Smooth muscle cell (in vitro differentiated cells): Measurements from ENCODE around the gene METTL6. TPM values are rescaled to one million over a fixed set of nuclear protein-coding genes. Genes with fewer than 3 reads are reported as not detected.
"Not testable (repeated sequence)": the region's sequence is repeated elsewhere in the genome, so short reads cannot be mapped to it uniquely, and the experiment has no call there.

Experiments
- DNase-seq: peaks from one replicate; lab custom pipeline; 2025; ENCODE audit not compliant: unreplicated experiment; lab: John Stamatoyannopoulos, UW
- H2AFZ ChIP-seq: fragments of 200-600 bp; sonication (generic); 2 replicates; pipeline ENCODE4 v1.6.0; 2016; ENCODE audit warnings: antibody characterized with exemption, low read depth, mild to moderate bottlenecking
- H3F3A ChIP-seq: fragments of 200-600 bp; sonication (generic); 2 replicates; pipeline ENCODE4 v1.6.0; 2017; ENCODE audit warnings: antibody characterized with exemption, low read depth
- H3K27ac ChIP-seq: fragments of 200-600 bp; sonication (generic); 2 replicates; pipeline ENCODE4 v1.5.1; 2016; ENCODE audit warnings: low read depth, mild to moderate bottlenecking
- H3K27me3 ChIP-seq: fragments of 200-600 bp; sonication (generic); 2 replicates; pipeline ENCODE4 v1.6.1; 2016; ENCODE audit warnings: low read depth, mild to moderate bottlenecking
- H3K36me3 ChIP-seq: fragments of 200-600 bp; sonication (generic); 2 replicates; pipeline ENCODE4 v1.5.1; 2016; ENCODE audit warnings: low read depth
- H3K4me1 ChIP-seq: fragments of 200-600 bp; sonication (generic); 2 replicates; pipeline ENCODE4 v1.5.1; 2016; ENCODE audit warnings: low read depth
- H3K4me2 ChIP-seq: fragments of 200-600 bp; sonication (generic); 2 replicates; pipeline ENCODE4 v1.6.0; 2016; ENCODE audit warnings: mild to moderate bottlenecking
- H3K4me3 ChIP-seq: fragments of 200-600 bp; sonication (generic); 2 replicates; pipeline ENCODE4 v1.5.1; 2016; ENCODE audit warnings: mild to moderate bottlenecking
- H3K79me2 ChIP-seq: fragments of 200-600 bp; sonication (generic); 2 replicates; pipeline ENCODE4 v1.6.0; 2016; ENCODE audit warnings: low read depth, mild to moderate bottlenecking
- H3K9ac ChIP-seq: fragments of 200-600 bp; sonication (generic); 2 replicates; pipeline ENCODE4 v1.6.0; 2016; ENCODE audit warnings: low read depth
- H3K9me3 ChIP-seq: fragments of 200-600 bp; sonication (generic); replicated peaks from 2 replicates; pipeline ENCODE4 v1.5.1; 2016; ENCODE audit warnings: low read depth
- H4K20me1 ChIP-seq: fragments of 200-600 bp; sonication (generic); 2 replicates; pipeline ENCODE4 v1.6.0; 2016; ENCODE audit warnings: low read depth
- CTCF ChIP-seq: fragments of 200-600 bp; sonication (generic); IDR thresholded peaks from 2 replicates; pipeline ENCODE4 v1.5.1; 2017; ENCODE audit warnings: borderline replicate concordance, mild to moderate bottlenecking, antibody characterized with exemption; ENCODE audit not compliant: insufficient read depth, poor library complexity, severe bottlenecking
- WGBS: methylation state at CpG from one replicate; pipeline ENCODE4 v1.1.7; 2016; ENCODE audit warnings: low lambda C conversion rate; 5-methylcytosine and 5-hydroxymethylcytosine counted together
- polyA plus RNA-seq: library from polyadenylated mRNA; unstranded; fragments of >200 nt; fragmentation: Nextera tagmentation; extraction: Ambion mirVana; gene quantifications from 2 replicates; pipeline ENCODE4 v1.2.1, GENCODE V29; 2016
- total RNA-seq: library from RNA; depleted of rRNA; stranded (reverse); fragments of >200 nt; gene quantifications from 2 replicates; pipeline ENCODE4 v1.2.3, GENCODE V29; 2014

The METTL6 gene
- total and polyA plus RNA-seq, 2 experiments from 2014 or later = 16.0 to 37.3 TPM

DNA sequence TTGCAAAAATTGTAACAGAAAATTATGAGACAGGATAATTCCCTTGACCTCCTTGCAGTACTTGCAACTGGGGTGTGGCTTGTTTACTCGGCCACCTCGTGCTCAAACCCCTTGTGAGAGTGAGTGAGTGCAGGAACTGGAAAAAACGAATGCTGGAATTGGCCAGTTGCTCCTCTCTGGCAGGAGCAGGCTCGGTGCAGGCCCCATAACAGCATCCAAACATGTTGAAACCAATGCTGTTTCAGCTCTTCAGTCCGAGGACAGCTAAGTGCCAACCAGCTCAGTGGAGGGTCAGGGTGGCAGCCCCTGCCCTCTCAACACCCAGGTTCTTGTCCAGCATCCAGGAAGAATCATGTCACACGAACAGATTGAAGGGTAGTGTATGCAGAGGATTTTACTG is 36.9 kb downstream of the METTL6 start:
- no peaks in the 10 kb centered on the region for H3K9me3 ChIP-seq
- H3K4me3 ChIP-seq = no peak overlapping the region
- no peak overlapping the region for H3K4me2 ChIP-seq
- H3K79me2 ChIP-seq = no peaks in the 10 kb centered on the region
- H3K27me3 ChIP-seq = no peaks in the 10 kb centered on the region
- no peak for DNase-seq
- TF ChIP-seq CTCF = no peak
- H3K27ac ChIP-seq = no peak overlapping the region
- H4K20me1 ChIP-seq = no peaks in the 10 kb centered on the region
- no peak overlapping the region for H3K9ac ChIP-seq
- H3F3A ChIP-seq = no peaks in the 10 kb centered on the region
- no peaks in the 10 kb centered on the region for H3K36me3 ChIP-seq
- WGBS = 76% methylated on average over 6 of the region's 6 CpGs
- H3K4me1 ChIP-seq = no peaks in the 10 kb centered on the region
- H2AFZ ChIP-seq = no peak overlapping the region

DNA sequence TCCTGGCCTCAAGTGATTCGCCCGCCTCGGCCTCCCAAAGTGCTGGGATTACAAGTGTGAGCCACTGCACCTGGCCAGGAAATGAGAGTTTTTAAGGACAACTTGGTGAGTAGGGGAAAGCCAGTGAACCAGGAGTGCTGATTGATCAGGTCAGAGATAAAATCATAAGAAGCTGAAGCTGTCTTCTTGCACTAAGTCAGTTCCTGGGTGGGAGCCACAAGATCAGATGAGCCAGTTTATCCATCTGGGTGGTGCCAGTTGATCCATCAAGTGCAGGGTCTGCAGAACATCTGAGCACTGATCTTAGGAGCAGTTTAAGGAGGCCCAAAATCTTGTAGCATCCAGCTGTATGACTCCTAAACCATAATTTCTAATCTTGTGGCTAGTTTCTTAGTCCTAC is 39.0 kb downstream of the METTL6 start:
- H2AFZ ChIP-seq = not testable (repeated sequence)

GRCh38 chr3:15387735-15388134 is 39.6 kb downstream of the METTL6 start:
- H3K4me2 ChIP-seq = no peak overlapping the region
- no peaks in the 10 kb centered on the region for H4K20me1 ChIP-seq

More for the DNA sequence above, 39.0 kb downstream of the METTL6 start:
- H3K9ac ChIP-seq, H3K4me3 ChIP-seq, H3K4me2 ChIP-seq, H4K20me1 ChIP-seq, H3K36me3 ChIP-seq, H3K9me3 ChIP-seq, H3K27me3 ChIP-seq, H3K4me1 ChIP-seq, DNase-seq, H3F3A ChIP-seq, H3K27ac ChIP-seq, H3K79me2 ChIP-seq: not testable (repeated sequence)
- 88% methylated on average over 3 of the region's 3 CpGs for WGBS

DNA sequence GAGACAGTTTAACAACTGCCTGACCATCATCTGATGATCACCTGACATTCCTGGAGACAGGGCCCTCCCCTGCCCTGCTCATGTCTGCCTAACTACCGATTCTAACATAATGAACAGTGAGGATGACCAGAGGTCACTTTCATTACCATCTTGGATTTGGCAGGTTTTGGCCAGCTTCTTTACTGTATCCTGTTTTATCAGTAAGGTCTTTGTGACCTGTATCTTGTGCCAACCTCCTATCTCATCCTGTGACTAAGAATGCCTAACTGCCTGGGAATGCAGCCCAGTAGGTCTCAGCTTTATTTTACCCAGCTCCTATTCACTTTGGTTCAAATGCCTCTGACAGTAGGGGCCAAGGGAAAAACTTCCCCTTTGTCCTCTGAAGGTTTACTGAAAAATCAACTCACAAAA is 40.2 kb downstream of the METTL6 start:
- no peaks in the 10 kb centered on the region for H3K9me3 ChIP-seq
- no peaks in the 10 kb centered on the region for H3K4me1 ChIP-seq
- H3K27me3 ChIP-seq = no peaks in the 10 kb centered on the region
- H3K36me3 ChIP-seq = no peaks in the 10 kb centered on the region
- H3K4me3 ChIP-seq = no peak overlapping the region
- WGBS = 91% methylated on average over 1 of the region's 1 CpG
- H3F3A ChIP-seq = no peaks in the 10 kb centered on the region
- no peak for DNase-seq
- H3K27ac ChIP-seq = no peak overlapping the region
- H2AFZ ChIP-seq = no peak overlapping the region
- H3K79me2 ChIP-seq = no peaks in the 10 kb centered on the region
- H3K9ac ChIP-seq = no peak overlapping the region
- H3K4me2 ChIP-seq = no peak overlapping the region
- H4K20me1 ChIP-seq = no peaks in the 10 kb centered on the region
- TF ChIP-seq CTCF = no peak

More at GRCh38 chr3:15387735-15388134, 39.6 kb downstream of the METTL6 start:
- Histone ChIP-seq H3K36me3 (no peaks in the 10 kb centered on the region), H3F3A (no peaks in the 10 kb centered on the region), H3K9ac (no peak overlapping the region), H3K27ac (no peak overlapping the region), H3K9me3 (no peaks in the 10 kb centered on the region), H2AFZ (no peak overlapping the region), H3K4me1 (no peaks in the 10 kb centered on the region), H3K79me2 (no peaks in the 10 kb centered on the region), H3K4me3 (no peak overlapping the region), H3K27me3 (no peaks in the 10 kb centered on the region)
- DNase-seq = no peak
- 91% methylated on average over 3 of the region's 3 CpGs for WGBS
- no peak for TF ChIP-seq CTCF

- not testable (repeated sequence) for H3K27ac ChIP-seq, H2AFZ ChIP-seq, H3K9me3 ChIP-seq, H3K27me3 ChIP-seq, H3F3A ChIP-seq, H3K4me1 ChIP-seq, H4K20me1 ChIP-seq, H3K4me2 ChIP-seq, H3K4me3 ChIP-seq, DNase-seq, H3K36me3 ChIP-seq, H3K79me2 ChIP-seq, H3K9ac ChIP-seq
- 96% methylated on average over 5 of the region's 5 CpGs for WGBS
Measured at GRCh38 chr3:15386654-15386955, 40.7 kb downstream of the METTL6 start.
